Esophagus squamous epithelium (tissue), 4 donors: Measurements from ENCODE around the gene REP15.

Experiments used
- POLR2A ChIP-seq, 4 donors: fragments of 450-650 bp; IDR thresholded peaks; one replicate each; pipeline ENCODE4 v1.6.1; 2017; ENCODE audit warnings: antibody characterized with exemption in 4 of 4, mild to moderate bottlenecking in 4 of 4, moderate library complexity in 3 of 4
- TF ChIP-seq, protein P1 (sequence below), 6 experiments: fragments of 450-650 bp in 4 of 6; fragments of 200-600 bp in 2 of 6; sonication (generic) in 2 of 6; IDR thresholded peaks; one replicate each; pipeline ENCODE4 v1.5.1; 2016 to 2019; ENCODE audit warnings: antibody characterized with exemption in 6 of 6, mild to moderate bottlenecking in 4 of 6, moderate library complexity in 4 of 6

GRCh38 chr12:27733791-27734190 lies 37.5 kb downstream of the REP15 start:
- TF ChIP-seq, protein P1, sequence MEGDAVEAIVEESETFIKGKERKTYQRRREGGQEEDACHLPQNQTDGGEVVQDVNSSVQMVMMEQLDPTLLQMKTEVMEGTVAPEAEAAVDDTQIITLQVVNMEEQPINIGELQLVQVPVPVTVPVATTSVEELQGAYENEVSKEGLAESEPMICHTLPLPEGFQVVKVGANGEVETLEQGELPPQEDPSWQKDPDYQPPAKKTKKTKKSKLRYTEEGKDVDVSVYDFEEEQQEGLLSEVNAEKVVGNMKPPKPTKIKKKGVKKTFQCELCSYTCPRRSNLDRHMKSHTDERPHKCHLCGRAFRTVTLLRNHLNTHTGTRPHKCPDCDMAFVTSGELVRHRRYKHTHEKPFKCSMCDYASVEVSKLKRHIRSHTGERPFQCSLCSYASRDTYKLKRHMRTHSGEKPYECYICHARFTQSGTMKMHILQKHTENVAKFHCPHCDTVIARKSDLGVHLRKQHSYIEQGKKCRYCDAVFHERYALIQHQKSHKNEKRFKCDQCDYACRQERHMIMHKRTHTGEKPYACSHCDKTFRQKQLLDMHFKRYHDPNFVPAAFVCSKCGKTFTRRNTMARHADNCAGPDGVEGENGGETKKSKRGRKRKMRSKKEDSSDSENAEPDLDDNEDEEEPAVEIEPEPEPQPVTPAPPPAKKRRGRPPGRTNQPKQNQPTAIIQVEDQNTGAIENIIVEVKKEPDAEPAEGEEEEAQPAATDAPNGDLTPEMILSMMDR (IDR thresholded peaks at IDR 0.05) = no peak
- no peak for TF ChIP-seq POLR2A (IDR thresholded peaks at IDR 0.05)
